CD4-positive, alpha-beta memory T cell (primary cell): Measurements from ENCODE around the gene ATM. TPM values are rescaled to one million over a fixed set of nuclear protein-coding genes. Genes with fewer than 3 reads are reported as not detected.
A peak's percentile ranks its signal among the peaks of the same experiment; 100 is the strongest.
"Not testable (repeated sequence)": the region's sequence is repeated elsewhere in the genome, so short reads cannot be mapped to it uniquely, and the experiment has no call there.

Experiments used
- CTCF ChIA-PET: fragments of 350-600 bp; sonication (Branson Sonifier 250); formaldehyde crosslinking; loops from one replicate; lab custom pipeline; 2021; ENCODE audit warnings: inconsistent platforms; ENCODE audit not compliant: partially characterized antibody; lab: Charles Lee
- POLR2A ChIA-PET: fragments of 350-600 bp; sonication (Branson Sonifier 250); formaldehyde crosslinking; loops from one replicate; lab custom pipeline; 2021; ENCODE audit not compliant: partially characterized antibody; lab: Charles Lee
- DNase-seq, 5 donors: peaks; one replicate each; pipeline versions ENCODE4 v3.0.0 to v3.0.0-alpha.2; 2020 to 2022; ENCODE audit warnings: mixed read lengths in 1 of 5
- H3K27ac ChIP-seq: one replicate; pipeline ENCODE4 v1.7.0; 2013; ENCODE audit warnings: low read depth, low read length
- H3K27me3 ChIP-seq: 2 replicates; pipeline ENCODE4 v1.7.0; 2013; ENCODE audit warnings: mild to moderate bottlenecking, low read length, moderate library complexity; ENCODE audit not compliant: insufficient read depth
- H3K36me3 ChIP-seq: 2 replicates; pipeline ENCODE4 v1.7.0; 2013; ENCODE audit warnings: mild to moderate bottlenecking, low read length, moderate library complexity; ENCODE audit not compliant: insufficient read depth
- H3K4me1 ChIP-seq: 2 replicates; pipeline ENCODE4 v1.7.0; 2013; ENCODE audit warnings: mild to moderate bottlenecking, low read length, moderate library complexity; ENCODE audit not compliant: insufficient read depth
- H3K4me3 ChIP-seq, 2 donors: one replicate each; pipeline ENCODE4 v1.7.0; 2013; ENCODE audit warnings: low read length in 2 of 2, mild to moderate bottlenecking in 1 of 2
- H3K9me3 ChIP-seq, 2 donors: one replicate each; pipeline ENCODE4 v1.7.0; 2013; ENCODE audit warnings: low read length in 2 of 2, control low read depth in 1 of 2; ENCODE audit not compliant: control insufficient read depth in 1 of 2
- H3K27ac Mint-ChIP-seq, 7 donors: one replicate each; pipeline ENCODE4 v1.8.0; 2020 to 2021; ENCODE audit warnings: mixed read lengths in 7 of 7, mild to moderate bottlenecking in 6 of 7, inconsistent platforms in 3 of 7, moderate library complexity in 3 of 7
- H3K27me3 Mint-ChIP-seq, 2 donors: one replicate each; pipeline ENCODE4 v1.8.0; 2020 to 2021; ENCODE audit warnings: mixed read lengths in 2 of 2
- H3K36me3 Mint-ChIP-seq, 2 donors: one replicate each; pipeline ENCODE4 v1.8.0; 2020 to 2021; ENCODE audit warnings: mixed read lengths in 2 of 2, inconsistent platforms in 1 of 2, mild to moderate bottlenecking in 1 of 2
- H3K4me1 Mint-ChIP-seq, 4 donors: one replicate each; pipeline ENCODE4 v1.8.0; 2020 to 2021; ENCODE audit warnings: mixed read lengths in 4 of 4, mild to moderate bottlenecking in 1 of 4
- H3K4me3 Mint-ChIP-seq, 8 donors: one replicate each; pipeline ENCODE4 v1.8.0; 2020 to 2021; ENCODE audit warnings: mixed read lengths in 8 of 8, mild to moderate bottlenecking in 7 of 8, moderate library complexity in 6 of 8, inconsistent platforms in 3 of 8
- H3K9me3 Mint-ChIP-seq, 8 donors: one replicate each; pipeline ENCODE4 v1.8.0; 2020 to 2021; ENCODE audit warnings: mixed read lengths in 8 of 8, mild to moderate bottlenecking in 5 of 8, inconsistent platforms in 3 of 8, moderate library complexity in 1 of 8
- intact Hi-C: fragments of 100-400 bp; cut with micrococcal nuclease; formaldehyde crosslinking; loops from one replicate; pipeline ENCODE4 v1.15.1; 2023
- polyA plus RNA-seq, 2 donors: library from polyadenylated mRNA; unstranded; fragments of 300-500 nt; fragmentation: Illumina TruSeq; gene quantifications; one replicate each; pipeline ENCODE4 v1.2.3, GENCODE V29; 2021
- total RNA-seq, 2 experiments: library from RNA; stranded (reverse); gene quantifications; one replicate each; pipeline ENCODE4 v1.2.3, GENCODE V29; 2021

ATM gene
- total and polyA plus RNA-seq, 4 experiments from 2014 or later = 48.6 to 555 (median 292) TPM

GRCh38 chr11:108289066-108289465, 66.2 kb downstream of the ATM start:
- H3K4me1 Mint-ChIP-seq, H3K27me3 Mint-ChIP-seq, DNase-seq, intact Hi-C loops, H3K9me3 ChIP-seq, H3K27ac ChIP-seq, H3K4me1 ChIP-seq, H3K27ac Mint-ChIP-seq, H3K27me3 ChIP-seq, H3K4me3 Mint-ChIP-seq, H3K4me3 ChIP-seq, H3K9me3 Mint-ChIP-seq: not testable (repeated sequence)
- H3K36me3 ChIP-seq = peaks cover 62% of the 10 kb centered on the region
- ChIA-PET CTCF (interaction anchor here (1.0 kb wide), 1 partner anchor 70 kb away, joined by 3 read pairs; no protein-coding TSS in a partner anchor), POLR2A (interaction anchor here (5.2 kb wide), 1 partner anchor 67 kb away, joined by 33 read pairs; the partner anchor contains the start of genes ATM and NPAT)
- H3K36me3 Mint-ChIP-seq = peaks cover 54 to 64% of the 10 kb centered on the region in 2 donors

GRCh38 chr11:108289699-108290098, 66.8 kb downstream of the ATM start:
- Mint-ChIP-seq H3K4me1 (peaks cover 2 to 7% (median 4%) of the 10 kb centered on the region in 4 donors), H3K27me3 (no peaks in the 10 kb centered on the region), H3K9me3 (no peaks in the 10 kb centered on the region), H3K4me3 (no peak overlapping the region), H3K27ac (peak overlapping the region in 2 of 7 donors; percentile 35 to 78), H3K36me3 (peaks cover 52 to 63% of the 10 kb centered on the region in 2 donors)
- Histone ChIP-seq H3K27ac (no peak overlapping the region), H3K4me1 (no peaks in the 10 kb centered on the region), H3K9me3 (no peaks in the 10 kb centered on the region), H3K36me3 (peaks cover 56% of the 10 kb centered on the region), H3K4me3 (no peak overlapping the region), H3K27me3 (no peaks in the 10 kb centered on the region)
- intact Hi-C loops = no loop called here
- CTCF ChIA-PET = interaction anchor here (1.0 kb wide), 1 partner anchor 71 kb away, joined by 3 read pairs; no protein-coding TSS in a partner anchor
- POLR2A ChIA-PET = interaction anchor here (1.3 to 5.2 kb wide), 2 partner anchors 49 to 67 kb away, joined by 3 to 33 read pairs; partner anchors contain the start of genes ATM and NPAT
- DNase-seq = no peak

- ChIA-PET POLR2A (interaction anchor here (5.2 kb wide), 1 partner anchor 71 kb away, joined by 33 read pairs; the partner anchor contains the start of genes ATM and NPAT), CTCF (interaction anchor here (1.2 kb wide), 1 partner anchor 68 kb away, joined by 3 read pairs; no protein-coding TSS in a partner anchor)
- intact Hi-C loops = no loop called here
- H3K9me3 ChIP-seq = no peaks in the 10 kb centered on the region
- peaks cover 38 to 62% of the 10 kb centered on the region in 2 donors for H3K36me3 Mint-ChIP-seq
- H3K4me3 Mint-ChIP-seq = no peak overlapping the region
- no peaks in the 10 kb centered on the region for H3K27me3 Mint-ChIP-seq
- DNase-seq = no peak
- no peaks in the 10 kb centered on the region for H3K9me3 Mint-ChIP-seq
- peaks cover 0 to 10% (median 2%) of the 10 kb centered on the region in 4 donors for H3K4me1 Mint-ChIP-seq
- no peak overlapping the region for H3K4me3 ChIP-seq
- no peaks in the 10 kb centered on the region for H3K27me3 ChIP-seq
- H3K27ac Mint-ChIP-seq = no peak overlapping the region
- no peak overlapping the region for H3K27ac ChIP-seq
- no peaks in the 10 kb centered on the region for H3K4me1 ChIP-seq
- peaks cover 45% of the 10 kb centered on the region for H3K36me3 ChIP-seq
Observed at GRCh38 chr11:108293229-108293628, 70.4 kb downstream of the ATM start.

- H3K9me3 ChIP-seq = no peaks in the 10 kb centered on the region
- Mint-ChIP-seq H3K4me1 (peaks cover 0 to 14% (median 7%) of the 10 kb centered on the region in 4 donors), H3K9me3 (no peaks in the 10 kb centered on the region), H3K36me3 (peaks cover 69 to 76% of the 10 kb centered on the region in 2 donors), H3K4me3 (no peak overlapping the region), H3K27ac (peak overlapping the region in 3 of 7 donors; percentile 14 to 55 (median 43)), H3K27me3 (no peaks in the 10 kb centered on the region)
- DNase-seq = no peak
- no peaks in the 10 kb centered on the region for H3K27me3 ChIP-seq
- intact Hi-C loops = no loop called here
- ChIA-PET CTCF (no interaction called here), POLR2A (interaction anchor here (1.9 kb wide), 1 partner anchor 79 kb away, joined by 5 read pairs; the partner anchor contains the start of genes ATM and NPAT)
- H3K4me1 ChIP-seq = no peaks in the 10 kb centered on the region
- peaks cover 75% of the 10 kb centered on the region for H3K36me3 ChIP-seq
- H3K27ac ChIP-seq = no peak overlapping the region
- no peak overlapping the region for H3K4me3 ChIP-seq
Observed at GRCh38 chr11:108302121-108302785, 79.4 kb downstream of the ATM start.

- Mint-ChIP-seq H3K36me3 (peaks cover 49 to 74% of the 10 kb centered on the region in 2 donors), H3K4me3 (no peak overlapping the region), H3K27ac (peak overlapping the region in 3 of 7 donors; percentile 6 to 71 (median 30)), H3K4me1 (peaks cover 10 to 24% (median 16%) of the 10 kb centered on the region in 4 donors), H3K9me3 (no peaks in the 10 kb centered on the region), H3K27me3 (no peaks in the 10 kb centered on the region)
- H3K4me1 ChIP-seq = peaks cover 5% of the 10 kb centered on the region
- intact Hi-C loops = loop anchor here (5.0 kb wide), 1 partner anchor 35 kb away; no protein-coding TSS in a partner anchor
- H3K27me3 ChIP-seq = no peaks in the 10 kb centered on the region
- no peak overlapping the region for H3K4me3 ChIP-seq
- DNase-seq = no peak
- no peak overlapping the region for H3K27ac ChIP-seq
- H3K36me3 ChIP-seq = peaks cover 60% of the 10 kb centered on the region
- ChIA-PET CTCF (no interaction called here), POLR2A (no interaction called here)
- no peaks in the 10 kb centered on the region for H3K9me3 ChIP-seq
Observed at GRCh38 chr11:108307751-108308150, 84.9 kb downstream of the ATM start.

DNA sequence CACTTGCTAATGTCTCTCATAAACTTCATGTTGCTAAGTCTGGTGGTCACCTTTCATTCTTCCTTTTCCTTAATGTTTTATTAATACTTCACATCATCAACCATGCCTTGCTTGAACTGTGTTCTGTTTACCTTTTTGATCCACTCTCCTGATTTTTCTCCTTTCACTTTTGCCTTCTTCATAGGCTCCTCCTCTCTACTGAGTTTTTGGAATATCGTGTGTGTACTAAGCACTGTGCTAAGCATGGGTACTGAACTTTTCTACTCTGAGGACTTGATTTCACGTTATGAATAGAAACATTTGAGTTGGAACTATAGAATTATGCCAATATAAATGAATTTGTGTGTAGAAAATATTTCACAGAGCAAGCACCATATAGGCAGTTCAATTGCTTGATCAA, 90.6 kb downstream of the ATM start:
- no peaks in the 10 kb centered on the region for H3K27me3 ChIP-seq
- peaks cover 5 to 13% (median 11%) of the 10 kb centered on the region in 4 donors for H3K4me1 Mint-ChIP-seq
- no peaks in the 10 kb centered on the region for H3K4me1 ChIP-seq
- no peak overlapping the region for H3K27ac ChIP-seq
- H3K27me3 Mint-ChIP-seq = no peaks in the 10 kb centered on the region
- H3K36me3 ChIP-seq = peaks cover 53% of the 10 kb centered on the region
- H3K9me3 Mint-ChIP-seq = peaks cover 0 to 1% (median 0%) of the 10 kb centered on the region in 8 donors
- DNase-seq = no peak
- intact Hi-C loops = no loop called here
- peak overlapping the region; percentile 23 to 93 (median 78) for H3K27ac Mint-ChIP-seq
- ChIA-PET POLR2A (no interaction called here), CTCF (no interaction called here)
- H3K4me3 Mint-ChIP-seq = no peak overlapping the region
- H3K36me3 Mint-ChIP-seq = peaks cover 34 to 63% of the 10 kb centered on the region in 2 donors
- H3K4me3 ChIP-seq = no peak overlapping the region
- no peaks in the 10 kb centered on the region for H3K9me3 ChIP-seq

DNA sequence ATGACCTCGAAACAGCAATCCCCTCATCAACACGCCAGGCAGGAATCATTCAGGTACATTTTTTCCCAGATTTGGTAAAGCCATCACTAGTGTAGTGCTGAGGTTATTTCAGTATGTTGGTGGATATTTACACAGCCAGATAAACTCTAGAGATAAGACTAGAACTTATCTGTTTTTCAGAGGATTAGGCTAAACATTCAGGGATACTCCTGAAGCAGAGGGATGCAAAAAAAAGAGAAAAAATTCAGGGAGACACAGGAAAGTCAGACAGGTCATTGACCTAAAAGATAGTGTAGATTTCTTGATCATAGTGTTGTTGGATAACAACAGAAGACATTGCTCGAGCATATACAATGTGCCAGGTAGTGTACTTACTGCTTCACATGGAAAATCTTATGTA, 93.2 kb downstream of the ATM start:
- no peak overlapping the region for H3K27ac ChIP-seq
- no peaks in the 10 kb centered on the region for H3K4me1 ChIP-seq
- no peaks in the 10 kb centered on the region for H3K27me3 ChIP-seq
- H3K27ac Mint-ChIP-seq = peak overlapping the region in 1 of 7 donors; percentile 42
- ChIA-PET POLR2A (no interaction called here), CTCF (no interaction called here)
- H3K4me3 Mint-ChIP-seq = no peak overlapping the region
- DNase-seq = no peak
- peaks cover 0 to 1% (median 0%) of the 10 kb centered on the region in 8 donors for H3K9me3 Mint-ChIP-seq
- intact Hi-C loops = no loop called here
- peaks cover 57% of the 10 kb centered on the region for H3K36me3 ChIP-seq
- no peaks in the 10 kb centered on the region for H3K27me3 Mint-ChIP-seq
- H3K4me1 Mint-ChIP-seq = peaks cover 0 to 11% (median 4%) of the 10 kb centered on the region in 4 donors
- H3K36me3 Mint-ChIP-seq = peaks cover 32 to 63% of the 10 kb centered on the region in 2 donors
- no peak overlapping the region for H3K4me3 ChIP-seq
- no peaks in the 10 kb centered on the region for H3K9me3 ChIP-seq
